ENCODE data around the gene TMEM39B.

DNA sequence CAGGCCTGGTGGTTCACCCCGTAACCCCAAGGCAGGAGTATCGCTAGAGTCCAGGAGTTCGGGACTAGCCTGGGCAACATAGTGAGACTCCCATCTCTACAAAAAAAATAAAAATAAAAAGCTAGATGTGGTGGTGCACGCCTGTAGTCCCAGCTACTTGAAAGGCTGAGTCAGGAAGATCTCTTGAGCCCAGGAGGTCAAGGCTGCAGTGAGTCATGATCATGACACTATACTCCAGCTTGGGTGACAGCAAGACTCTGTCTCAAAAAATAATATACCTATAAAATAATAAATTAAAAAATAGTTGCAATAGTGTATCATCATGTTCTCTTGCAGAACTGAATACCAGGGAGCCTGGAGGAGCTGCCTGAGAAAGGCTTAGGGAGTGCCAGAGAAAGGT lies 19.9 kb upstream of the TMEM39B start:
- TF ChIP-seq, protein P1, sequence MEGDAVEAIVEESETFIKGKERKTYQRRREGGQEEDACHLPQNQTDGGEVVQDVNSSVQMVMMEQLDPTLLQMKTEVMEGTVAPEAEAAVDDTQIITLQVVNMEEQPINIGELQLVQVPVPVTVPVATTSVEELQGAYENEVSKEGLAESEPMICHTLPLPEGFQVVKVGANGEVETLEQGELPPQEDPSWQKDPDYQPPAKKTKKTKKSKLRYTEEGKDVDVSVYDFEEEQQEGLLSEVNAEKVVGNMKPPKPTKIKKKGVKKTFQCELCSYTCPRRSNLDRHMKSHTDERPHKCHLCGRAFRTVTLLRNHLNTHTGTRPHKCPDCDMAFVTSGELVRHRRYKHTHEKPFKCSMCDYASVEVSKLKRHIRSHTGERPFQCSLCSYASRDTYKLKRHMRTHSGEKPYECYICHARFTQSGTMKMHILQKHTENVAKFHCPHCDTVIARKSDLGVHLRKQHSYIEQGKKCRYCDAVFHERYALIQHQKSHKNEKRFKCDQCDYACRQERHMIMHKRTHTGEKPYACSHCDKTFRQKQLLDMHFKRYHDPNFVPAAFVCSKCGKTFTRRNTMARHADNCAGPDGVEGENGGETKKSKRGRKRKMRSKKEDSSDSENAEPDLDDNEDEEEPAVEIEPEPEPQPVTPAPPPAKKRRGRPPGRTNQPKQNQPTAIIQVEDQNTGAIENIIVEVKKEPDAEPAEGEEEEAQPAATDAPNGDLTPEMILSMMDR (conservative IDR thresholded peaks at IDR 0.05 in 1 of 2, IDR thresholded peaks at IDR 0.05 in 1 of 2; ENCODE audit: low read depth in 1 of 2, low read length in 2 of 2): no peak
- no peak for TF ChIP-seq EZH2 (IDR thresholded peaks at IDR 0.05; ENCODE audit: low read length, missing control alignments)
